Stimulated activated CD4-positive, alpha-beta T cell treated with anti-CD3 and anti-CD28 coated beads, Interleukin-12 subunit alpha, Interleukin-12 subunit beta, amount 100 ng/mL, for 4 hours (primary cell): ENCODE measurements around the gene EPS15.
"Not testable (repeated sequence)": the region's sequence is repeated elsewhere in the genome, so short reads cannot be mapped to it uniquely, and the experiment has no call there.

Experiments used
- DNase-seq: peaks from one replicate; pipeline ENCODE4 v3.0.0-alpha.2; 2020

Gene EPS15

GRCh38 chr1:51329443-51330325 lies 189.4 kb downstream of the EPS15 start:
- DNase-seq, result no peak

DNA sequence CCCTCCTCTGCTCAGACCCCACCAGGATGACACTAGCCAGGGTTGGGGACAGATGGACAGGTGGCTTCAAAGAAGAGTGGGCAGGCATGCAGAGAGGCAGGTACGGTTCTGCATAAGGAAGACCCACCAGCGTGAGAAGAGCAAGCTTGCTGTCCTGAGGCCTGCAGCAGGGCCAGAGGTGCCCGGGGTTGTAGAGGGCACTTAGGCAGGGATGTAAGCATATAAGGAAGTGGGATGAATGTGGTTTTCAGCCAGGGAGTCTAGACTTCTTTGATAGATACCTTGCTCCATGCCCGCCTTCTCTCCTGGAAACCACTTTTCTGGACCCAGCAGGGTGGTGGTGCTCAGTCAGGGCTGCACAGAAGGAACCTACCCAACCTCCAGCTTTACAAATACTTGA lies 190.1 kb downstream of the EPS15 start:
- DNase-seq, result no peak

DNA sequence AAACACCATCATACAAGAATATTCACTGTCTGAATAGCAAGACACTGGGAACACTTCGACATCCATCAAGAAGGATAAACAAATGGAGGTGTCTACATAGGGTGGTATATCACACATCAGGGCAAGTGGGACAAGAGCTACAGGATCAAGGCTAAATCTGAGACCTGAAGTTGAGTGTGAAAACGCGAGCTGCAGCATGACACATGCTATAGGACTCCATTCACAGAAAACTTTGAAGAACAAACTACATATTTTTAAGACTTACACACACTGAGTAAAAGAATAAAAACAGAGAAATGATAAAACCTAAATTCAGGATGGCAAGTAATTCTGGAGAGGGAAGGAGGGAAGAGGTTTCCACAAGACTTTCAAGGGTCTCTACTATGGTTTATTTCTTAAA lies 190.8 kb downstream of the EPS15 start:
- no peak for DNase-seq

- DNase-seq, result no peak
Observed at GRCh38 chr1:51327386-51327785, 191.7 kb downstream of the EPS15 start.

DNA sequence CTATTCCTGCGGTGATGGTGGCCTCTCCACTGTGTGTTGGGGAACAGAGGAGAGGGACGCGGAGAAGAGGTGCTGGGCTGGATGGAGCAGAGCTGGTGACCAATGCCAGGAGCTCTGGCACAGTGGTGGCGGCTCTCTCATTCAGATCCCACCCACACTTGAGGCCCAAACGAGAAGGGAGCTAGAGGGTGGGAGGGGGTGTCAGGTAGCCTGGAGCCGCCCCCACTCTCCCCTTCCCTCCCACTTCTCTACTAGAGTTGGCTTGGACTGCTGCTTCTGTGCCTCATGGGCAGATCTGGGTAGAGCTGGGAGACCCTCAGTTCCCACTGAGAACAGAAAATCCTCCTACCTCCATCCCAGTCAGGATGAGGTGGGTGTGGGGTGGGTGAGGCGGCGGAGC lies 192.2 kb downstream of the EPS15 start:
- DNase-seq, result no peak

DNA sequence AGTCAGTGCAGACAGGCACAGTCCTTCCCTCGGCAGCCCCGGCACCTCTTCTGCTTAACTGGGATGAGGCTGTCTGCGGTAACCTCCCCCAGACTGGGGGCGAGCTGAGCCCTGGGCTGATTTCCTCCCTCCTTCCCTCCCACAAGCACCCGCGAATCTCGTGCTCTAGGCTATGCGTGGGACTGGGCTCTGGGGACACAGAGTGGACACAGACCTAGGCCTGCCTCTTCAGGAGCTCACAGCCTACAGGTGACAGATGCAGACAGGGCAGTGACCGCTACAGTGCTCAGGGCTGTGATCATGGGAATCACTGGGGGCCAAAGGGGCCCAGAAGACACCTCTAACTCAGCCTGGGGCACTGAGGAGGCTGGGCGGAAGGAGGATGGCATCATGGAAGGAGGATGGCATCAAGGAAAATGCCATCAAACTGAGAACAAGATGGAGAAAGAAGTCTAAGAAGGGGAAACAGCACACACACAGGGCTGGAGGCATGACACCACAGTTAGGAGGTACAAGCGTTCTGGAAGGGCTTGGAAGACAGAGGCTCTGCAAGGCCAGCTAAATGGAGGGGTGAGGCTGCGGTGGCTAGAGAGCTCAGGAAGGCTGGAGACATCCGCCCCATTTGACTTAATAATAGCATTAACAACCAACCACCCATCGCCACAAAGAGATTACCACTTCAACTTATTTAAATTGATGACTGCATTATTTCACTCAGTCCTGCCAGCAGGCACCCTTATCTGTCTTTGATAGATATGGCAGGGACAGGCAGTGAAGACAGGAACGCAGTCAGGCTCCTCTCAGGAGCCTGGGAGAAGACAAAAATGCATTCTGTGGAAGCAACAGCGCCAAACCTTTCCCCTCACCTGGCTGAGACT lies 192.9 kb downstream of the EPS15 start:
- no peak for DNase-seq

DNA sequence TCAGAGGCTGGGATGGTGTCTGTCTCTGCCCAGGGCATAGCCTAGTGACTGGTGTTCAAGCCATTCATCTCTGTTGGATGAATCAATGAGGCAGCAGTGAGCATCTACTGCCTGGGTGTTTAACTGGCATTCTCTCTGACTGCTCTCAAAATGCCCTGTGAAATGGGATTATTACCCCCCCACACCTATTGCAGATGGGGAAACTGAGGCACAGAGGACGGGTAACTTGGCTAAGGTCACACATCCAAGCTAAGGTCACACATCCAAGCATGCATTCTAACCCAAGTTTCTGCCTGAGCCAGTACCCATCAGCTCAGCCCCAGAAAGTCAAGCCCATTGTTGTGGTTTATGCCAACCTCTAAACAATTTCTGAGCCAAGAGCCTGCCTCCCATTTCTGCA lies 193.7 kb downstream of the EPS15 start:
- DNase-seq, result no peak

DNA sequence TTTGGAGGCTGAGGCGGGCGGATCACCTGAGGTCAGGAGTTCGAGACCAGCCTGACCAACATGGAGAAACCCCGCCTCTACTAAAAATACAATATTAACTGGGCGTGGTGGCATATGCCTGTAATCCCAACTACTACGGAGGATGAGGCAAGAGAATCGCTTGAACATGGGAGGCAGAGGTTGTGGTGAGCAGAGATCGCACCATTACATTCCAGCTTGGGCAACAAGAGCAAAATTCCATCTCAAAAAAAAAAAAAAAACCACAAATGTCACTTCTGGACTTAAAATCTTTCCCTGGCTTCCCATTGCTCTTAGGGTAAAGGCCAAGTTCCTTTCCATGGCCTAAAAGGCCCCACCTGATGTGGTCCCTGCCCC lies 194.1 kb downstream of the EPS15 start:
- not testable (repeated sequence) for DNase-seq

GRCh38 chr1:51324251-51325010 lies 194.6 kb downstream of the EPS15 start:
- no peak for DNase-seq

GRCh38 chr1:51323778-51324177 lies 195.3 kb downstream of the EPS15 start:
- no peak for DNase-seq

- DNase-seq, result no peak
Observed at GRCh38 chr1:51322417-51323101, 196.5 kb downstream of the EPS15 start.

DNA sequence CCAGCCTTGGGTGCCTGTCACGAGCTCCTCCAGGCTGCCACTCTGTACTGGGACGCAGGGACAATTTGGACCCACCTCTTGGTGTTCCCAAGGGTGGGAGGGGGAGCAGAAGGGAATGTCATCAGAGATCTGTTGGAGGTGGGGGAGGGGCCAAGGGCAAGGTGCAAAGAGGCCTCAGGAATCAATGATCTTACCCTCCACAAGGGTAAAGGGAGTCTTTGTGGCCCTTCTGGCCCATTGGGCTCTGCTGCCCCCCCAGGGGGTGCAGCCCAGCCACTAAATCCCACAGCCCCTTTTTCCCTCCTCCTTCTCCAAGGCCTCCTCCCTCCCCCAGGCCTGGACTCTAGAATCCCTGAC lies 197.2 kb downstream of the EPS15 start:
- DNase-seq, result no peak

DNA sequence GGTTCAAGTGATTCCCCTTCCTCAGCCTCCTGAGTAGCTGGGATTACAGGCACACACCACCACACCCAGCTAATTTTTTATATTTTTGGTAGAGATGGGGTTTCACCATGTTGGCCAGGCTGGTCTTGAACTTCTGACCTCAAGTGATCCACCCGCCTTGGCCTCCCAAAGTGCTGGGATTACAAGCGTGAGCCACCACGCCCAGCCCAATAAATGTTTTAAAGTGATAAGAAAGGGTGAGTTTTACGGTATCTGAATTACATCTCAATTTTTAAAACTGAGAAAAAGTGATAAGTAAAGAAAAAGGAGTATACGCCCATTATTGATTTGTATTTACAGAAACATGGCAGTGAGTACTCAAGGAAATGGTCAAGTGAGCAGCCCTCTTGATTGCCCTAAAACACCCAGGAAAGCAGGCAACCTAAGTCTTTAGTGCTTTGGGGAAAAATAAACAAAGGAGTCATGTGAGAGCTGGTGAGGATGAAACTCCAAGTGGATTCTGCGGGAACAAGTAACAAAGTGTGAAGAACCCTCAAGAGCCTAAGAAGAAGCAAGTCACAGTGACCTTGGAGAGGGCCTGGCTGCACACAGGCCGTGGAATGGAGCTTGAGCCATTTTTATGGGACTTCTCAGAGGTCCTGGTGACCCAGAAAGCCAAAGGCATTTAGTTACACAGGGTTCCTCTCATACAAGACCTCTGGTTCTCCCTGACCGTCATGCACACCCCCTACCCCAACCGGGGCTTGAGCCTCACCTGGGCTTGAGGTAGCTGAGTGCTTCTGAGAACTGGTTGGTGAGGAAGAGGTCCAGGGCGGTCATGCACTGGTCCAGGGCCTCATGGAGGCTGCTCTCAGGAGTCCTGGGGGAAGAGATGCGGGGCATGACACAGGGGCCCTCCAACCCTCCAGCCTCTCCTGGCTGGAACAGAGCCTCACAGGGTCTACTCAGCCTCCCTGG lies 197.8 kb downstream of the EPS15 start:
- DNase-seq, result no peak

DNA sequence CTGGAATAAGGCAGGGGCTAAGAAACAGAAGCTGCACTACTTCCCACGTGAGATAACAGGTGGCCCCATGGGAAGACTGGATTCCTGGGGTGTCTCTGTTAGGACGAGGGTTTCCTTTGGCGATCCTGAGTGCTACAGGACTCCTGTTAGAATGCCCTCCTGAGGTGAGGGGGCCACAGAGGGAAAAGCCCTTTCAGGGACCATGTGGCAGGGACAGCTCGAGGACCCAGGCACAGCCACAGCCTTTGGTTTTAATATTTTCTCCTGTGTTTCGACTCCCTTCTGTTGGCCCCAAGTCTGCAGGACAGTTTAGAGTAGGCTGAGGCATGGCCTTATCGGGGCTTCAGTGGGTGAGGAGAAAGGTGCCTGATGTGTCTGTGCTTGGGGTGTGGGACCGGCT lies 201.3 kb downstream of the EPS15 start:
- DNase-seq, result no peak

DNA sequence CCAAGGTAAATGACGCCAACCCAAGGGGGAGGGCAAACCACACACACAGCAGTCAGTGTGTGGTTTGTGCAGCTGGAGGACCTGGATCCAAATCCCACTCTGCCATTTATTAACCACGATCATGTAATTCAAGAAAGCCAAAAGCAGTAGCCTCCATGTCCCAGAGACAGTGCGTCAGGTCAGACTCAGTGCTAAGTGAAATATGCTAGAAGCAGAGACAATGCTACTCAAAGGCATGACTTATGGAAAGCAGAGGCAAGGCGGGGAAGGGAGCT lies 202.3 kb downstream of the EPS15 start:
- no peak for DNase-seq

GRCh38 chr1:51316113-51316845 lies 202.8 kb downstream of the EPS15 start:
- no peak for DNase-seq

GRCh38 chr1:51314974-51315373 lies 204.1 kb downstream of the EPS15 start:
- DNase-seq, result no peak

GRCh38 chr1:51313961-51314777 lies 204.9 kb downstream of the EPS15 start:
- no peak for DNase-seq

DNA sequence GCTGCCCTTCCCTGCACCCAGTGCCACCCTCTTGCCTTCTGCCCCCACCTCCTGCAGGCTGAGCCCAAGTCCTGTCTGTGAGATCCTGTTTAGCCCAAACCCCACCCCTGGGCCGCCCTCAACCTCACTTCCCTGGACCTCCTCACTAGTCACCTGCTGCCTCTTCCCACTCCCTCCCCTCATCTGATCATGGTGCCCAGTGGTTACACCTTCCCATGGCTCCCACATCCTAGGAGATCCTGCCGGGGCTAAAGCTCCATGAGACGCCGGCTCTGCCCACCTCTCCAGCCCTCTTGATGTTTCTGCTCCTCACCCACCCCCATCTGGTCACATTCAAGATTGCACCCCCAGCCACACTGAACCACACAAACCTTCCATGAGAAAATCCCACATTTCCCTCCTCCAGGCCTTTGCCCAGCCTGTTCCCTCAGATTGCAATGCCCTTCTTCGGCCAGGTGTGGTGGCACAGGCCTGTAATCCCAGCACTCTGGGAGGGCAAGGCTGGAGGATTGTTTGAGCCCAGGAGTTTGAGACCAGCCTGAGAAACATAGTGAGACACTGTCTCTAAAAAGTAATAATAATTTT lies 205.7 kb downstream of the EPS15 start:
- DNase-seq, result no peak

GRCh38 chr1:51312718-51313117 lies 206.3 kb downstream of the EPS15 start:
- no peak for DNase-seq
